ENCODE measurements around the gene LINGO1.

DNA sequence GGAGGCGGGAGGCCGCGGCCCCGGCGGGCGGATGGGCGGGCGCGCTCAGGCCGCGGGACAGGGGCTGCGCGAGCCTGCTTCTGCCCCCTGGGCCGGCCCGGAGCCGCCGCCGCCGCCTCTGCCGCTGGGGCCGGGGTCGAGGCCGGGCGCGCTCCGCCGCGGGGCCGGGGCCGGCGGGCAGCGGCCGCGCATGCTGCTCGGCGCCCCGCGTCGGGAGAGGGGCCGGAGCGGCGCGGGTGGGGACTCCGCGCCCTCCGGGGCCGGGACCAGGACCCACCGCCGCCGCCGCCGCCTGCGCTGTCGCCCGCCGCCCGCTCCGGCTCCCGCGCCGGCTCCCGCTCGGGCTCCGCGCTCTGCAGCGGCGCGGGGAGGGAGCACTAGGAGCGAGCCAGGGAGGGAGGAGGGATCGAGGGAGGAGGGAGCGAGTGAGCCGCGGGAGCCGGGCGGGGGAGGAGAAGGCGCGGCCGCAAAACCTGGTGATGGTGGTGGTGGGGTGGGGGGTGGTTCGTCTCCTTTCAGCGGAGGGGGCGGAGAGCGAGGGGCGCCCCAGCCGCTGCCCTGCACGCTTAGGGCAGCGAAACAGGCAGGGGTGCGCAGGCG is at the start of gene LINGO1:
- TF ChIP-seq GATA2 (IDR thresholded peaks at IDR 0.05; ENCODE audit: low read depth, low read length) (no peak), GATA3 (IDR thresholded peaks at IDR 0.05; ENCODE audit: low read depth, low read length) (no peak)

Data from SH-SY5Y (cell line).